Measurements from ENCODE around the gene HSBP1. TPM values are rescaled to one million over a fixed set of nuclear protein-coding genes. Genes with fewer than 3 reads are reported as not detected.

Gene HSBP1
- total RNA-seq, 1 donor from 2014 or later, result 182 TPM

DNA sequence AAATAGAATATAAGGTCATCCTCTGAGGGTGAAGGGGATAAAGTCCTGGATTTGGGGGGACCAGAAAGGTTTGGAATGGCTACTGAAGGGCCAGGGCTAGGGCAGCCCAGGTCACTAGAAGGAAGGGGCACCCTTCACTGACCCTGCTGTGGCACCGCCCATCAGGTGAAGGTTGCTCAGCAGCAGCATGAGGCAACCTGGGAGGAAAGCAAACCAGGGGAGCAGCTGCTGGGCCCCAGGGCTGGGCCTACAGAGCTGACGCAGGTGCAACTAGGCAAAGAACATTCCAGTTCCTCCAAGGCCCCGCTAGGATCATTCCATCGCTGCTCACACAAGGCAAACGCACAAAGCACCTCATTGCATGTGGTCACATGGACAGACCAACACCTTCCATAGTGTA, 3.4 kb upstream of the HSBP1 start:
- peak; percentile 55 for ATAC-seq

GRCh38 chr16:83806036-83806435, 1.7 kb upstream of the HSBP1 start:
- ATAC-seq, result no peak

DNA sequence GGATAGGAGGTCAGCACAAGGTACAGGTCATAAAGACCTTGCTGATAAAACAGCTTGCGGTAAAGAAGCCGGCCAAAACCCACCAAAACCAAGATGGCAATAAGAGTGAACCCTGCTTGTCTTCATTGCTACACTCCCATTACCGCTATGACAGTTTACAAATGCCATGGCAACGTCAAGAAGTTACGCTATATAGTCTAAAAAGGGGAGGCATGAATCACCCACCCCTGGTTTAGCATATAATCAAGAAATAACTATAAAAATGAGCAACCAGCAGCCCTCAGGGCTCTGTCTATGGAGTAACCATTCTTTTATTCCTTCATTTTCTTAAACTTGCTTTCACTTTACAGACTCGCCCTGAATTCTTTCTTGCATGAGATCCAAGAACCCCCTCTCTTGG, 1.0 kb upstream of the HSBP1 start:
- no peak for ATAC-seq

- ATAC-seq, result no peak
Observed at GRCh38 chr16:83807327-83807709, 460 bp upstream of the HSBP1 start.

- ATAC-seq, result no peak
Observed at GRCh38 chr16:83808573-83809014, 816 bp downstream of the HSBP1 start.

DNA sequence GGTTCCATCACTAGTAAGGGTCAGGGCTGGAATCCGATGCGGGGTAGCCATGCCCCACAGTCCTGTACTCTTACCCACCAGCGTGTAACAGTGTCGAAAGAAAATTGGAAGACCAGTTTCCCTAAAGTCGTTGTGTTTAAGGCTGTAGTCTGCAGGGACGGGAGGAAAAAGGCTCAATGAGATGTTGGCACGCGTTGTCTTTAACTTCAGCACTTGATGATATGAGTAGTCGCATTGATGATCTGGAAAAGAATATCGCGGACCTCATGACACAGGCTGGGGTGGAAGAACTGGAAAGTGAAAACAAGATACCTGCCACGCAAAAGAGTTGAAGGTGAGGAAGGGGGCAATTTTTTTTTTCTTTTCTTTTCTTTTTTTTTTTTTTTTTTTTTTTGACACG, 1.3 kb downstream of the HSBP1 start:
- ATAC-seq, result no peak

GRCh38 chr16:83810901-83811300, 3.1 kb downstream of the HSBP1 start:
- ATAC-seq, result no peak

DNA sequence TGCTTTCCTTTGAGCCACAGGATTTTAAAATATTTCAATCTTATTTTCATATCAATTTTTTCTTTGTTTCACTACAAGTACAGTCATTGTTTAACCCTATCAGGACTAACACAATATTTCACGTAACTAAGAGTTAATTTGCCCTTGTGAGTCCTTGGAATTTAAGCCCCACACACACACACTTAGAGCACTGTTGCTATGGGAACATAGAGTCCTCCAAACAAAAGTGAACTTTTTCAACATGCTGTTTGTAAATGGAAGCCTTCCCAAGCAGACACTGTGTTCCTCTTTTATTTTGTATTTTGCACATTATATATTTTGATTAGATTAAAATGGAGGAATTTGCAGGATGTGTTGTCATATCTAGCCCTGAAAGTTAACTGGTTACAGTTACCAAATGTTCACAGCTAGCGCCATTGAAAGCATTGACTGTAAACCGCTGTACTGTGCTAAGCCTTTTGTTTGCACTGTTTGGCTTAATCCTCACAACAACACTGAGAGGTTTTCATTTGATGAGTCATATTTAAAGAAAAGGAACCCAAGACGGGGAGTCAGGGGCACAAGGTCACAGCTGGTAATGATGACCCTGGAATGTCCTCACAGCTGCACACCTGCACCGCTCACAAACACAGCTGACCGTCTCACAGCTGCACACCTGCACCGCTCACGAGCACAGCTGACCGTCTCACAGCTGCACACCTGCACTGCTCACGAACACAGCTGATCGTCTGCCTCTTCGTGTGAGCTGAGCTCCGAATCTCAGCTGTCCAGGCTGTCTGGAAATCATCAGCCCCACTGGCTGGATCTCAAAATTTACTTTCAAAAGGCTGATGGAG, 6.3 kb downstream of the HSBP1 start:
- ATAC-seq, result peak; percentile 80

DNA sequence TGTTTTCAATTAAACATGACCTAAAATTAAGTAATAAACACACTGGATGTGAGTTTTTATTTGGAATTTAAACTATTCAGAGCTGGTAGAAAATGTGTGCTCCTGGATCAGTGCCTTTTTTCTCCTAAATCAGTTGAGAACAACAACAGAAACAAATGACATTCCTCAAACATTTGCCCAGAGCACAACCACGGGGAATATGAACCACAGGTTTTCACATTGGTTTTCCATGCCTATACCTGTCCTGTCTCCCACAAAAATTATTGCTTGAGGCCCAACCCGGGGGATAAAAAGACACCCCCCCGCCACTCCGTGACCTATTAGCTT, 6.8 kb downstream of the HSBP1 start:
- no peak for ATAC-seq

GRCh38 chr16:83817022-83817421, 9.2 kb downstream of the HSBP1 start:
- ATAC-seq, result peak; percentile 12

- ATAC-seq, result no peak
Observed at GRCh38 chr16:83818276-83818675, 10.5 kb downstream of the HSBP1 start.

DNA sequence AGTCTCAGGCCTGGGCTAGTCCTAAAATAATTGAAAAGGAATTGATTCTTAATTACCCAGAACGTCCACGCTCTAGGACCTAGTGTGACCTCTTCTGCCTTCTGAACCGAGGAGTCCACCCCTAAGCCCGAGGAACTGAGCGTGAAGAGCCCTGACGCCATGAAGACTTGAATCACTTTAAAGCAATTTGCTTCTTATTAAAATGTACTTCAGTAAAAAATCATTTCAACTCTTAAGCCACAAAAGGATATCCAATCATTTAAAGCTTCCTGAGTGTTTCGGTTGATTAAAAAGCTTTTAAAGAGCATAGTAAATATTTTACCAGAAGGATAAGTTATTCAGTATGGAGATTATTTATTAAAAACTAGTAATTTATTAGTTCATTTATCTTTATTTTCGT, 11.6 kb downstream of the HSBP1 start:
- ATAC-seq, result no peak

DNA sequence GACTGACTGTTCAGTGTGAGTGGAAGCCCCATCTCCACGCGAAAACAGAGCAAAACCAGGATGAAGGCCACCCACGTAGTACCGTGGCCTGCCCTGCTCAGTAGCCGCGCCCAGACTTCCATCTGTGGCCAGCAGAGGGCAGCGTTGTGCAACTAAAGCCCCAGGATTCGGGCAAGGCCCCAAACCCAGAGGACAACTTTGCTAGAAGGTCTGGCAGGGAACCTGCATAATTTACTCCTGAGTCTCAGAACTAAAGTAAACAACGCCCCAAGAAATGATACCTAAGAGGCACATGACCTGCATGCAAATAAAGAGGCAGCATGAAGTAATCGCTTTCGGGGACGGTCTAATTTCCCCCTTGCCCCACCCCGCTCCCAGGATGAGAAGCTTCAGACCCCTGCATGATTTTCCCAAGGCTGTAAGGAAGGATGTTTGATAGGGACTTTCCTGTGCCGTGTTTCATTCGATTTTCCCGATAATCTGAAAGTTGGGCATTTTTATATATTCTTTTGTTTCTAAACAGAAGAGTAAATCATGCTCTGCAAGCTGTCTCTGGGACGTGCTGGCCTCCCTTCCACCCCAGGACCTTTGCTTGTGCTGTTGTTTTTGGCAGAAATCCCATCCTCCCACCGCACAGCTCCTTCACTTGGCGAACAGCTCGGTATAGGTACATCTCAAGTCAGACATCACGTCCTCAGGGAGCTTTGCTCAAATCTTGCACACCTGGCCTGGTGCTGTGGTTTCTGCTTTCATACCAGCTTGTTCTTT, 18.6 kb downstream of the HSBP1 start:
- ATAC-seq, result peak; percentile 96

DNA sequence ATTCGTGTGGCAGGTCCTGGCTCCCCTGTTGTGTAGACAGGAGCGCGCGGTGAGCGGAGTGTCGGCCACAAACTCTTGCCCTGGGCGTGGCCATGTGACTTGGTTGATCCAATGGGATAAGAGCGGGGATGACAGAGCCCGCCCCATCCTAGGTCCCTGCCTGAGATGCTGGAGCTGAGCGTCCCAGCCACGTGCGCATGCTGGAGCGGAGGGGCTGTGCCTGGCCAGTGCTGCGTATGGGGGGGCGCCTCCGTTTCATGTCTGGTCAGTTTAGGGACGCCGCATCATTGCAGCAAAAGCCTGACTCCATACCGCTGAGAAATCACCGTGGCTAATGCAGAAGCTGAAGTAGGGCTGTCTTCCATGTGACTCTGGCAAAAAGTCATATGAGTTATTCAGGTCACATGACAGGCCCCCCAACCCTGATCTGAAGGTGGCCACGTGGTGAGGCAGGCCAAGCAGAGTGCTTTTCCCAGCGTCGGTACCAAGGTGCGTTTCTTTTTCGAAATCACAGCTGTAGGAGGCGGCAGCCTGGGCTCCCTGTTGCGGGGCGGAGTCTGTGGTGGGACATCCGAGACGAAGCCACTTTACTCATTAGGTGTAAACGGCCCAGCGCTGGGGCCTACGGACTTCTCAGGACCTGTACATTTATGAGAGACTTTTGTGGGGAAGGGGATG, 22.5 kb downstream of the HSBP1 start:
- no peak for ATAC-seq

DNA sequence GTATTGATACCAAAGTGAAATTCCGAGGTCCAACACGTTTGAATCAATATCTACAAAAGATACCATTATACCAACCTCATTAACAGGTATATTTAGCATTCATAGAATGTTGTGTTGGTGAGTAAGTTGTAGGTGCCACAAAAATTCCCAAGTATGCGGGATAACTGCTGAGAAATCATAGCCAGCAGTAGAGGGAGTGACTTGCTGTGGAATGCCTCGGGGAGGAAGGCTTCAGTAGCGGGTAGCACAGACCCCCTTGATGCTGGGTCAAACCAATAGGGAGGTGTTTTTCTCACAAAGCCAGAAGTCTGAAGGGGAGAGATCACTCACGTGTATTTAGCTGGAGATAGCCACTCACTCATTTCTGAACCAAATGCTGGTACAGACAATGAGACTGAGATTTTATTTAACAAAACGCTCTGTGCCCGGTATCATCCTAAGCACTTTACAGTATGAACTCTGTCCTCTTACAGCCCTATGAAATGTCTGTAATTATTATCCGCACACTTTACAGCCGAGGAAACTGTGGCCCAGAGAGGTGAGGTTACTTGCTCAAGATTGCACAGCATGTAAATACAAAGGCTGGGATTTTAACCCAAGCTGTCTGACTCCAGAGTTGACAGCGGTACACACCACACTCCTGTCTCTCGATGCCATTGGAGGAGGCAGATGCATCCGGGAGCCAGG, 23.1 kb downstream of the HSBP1 start:
- no peak for ATAC-seq

- no peak for ATAC-seq
Observed at GRCh38 chr16:83831456-83831987, 23.7 kb downstream of the HSBP1 start.

- ATAC-seq, result no peak
Observed at GRCh38 chr16:83833921-83834320, 26.1 kb downstream of the HSBP1 start.

- no peak for ATAC-seq
Observed at GRCh38 chr16:83835586-83836566, 28.1 kb downstream of the HSBP1 start.

DNA sequence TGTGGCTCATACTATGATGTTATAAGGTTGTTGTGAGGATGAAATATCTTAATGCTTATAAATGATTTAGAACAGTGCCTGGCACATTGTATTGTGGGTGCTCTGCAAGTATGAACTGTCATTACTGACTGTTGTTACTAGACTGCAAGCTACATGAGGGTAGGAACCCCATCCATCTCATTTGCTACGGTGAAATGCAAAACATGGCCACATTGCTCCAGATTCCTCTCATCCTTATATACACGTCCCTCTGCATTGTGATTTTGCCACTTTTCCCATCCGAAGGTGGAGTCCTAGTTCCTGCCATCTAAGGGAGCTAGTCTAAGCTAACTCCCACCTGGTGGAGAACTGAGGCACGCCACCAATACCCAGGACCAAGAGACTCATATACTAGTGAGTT, 29.8 kb downstream of the HSBP1 start:
- no peak for ATAC-seq

DNA sequence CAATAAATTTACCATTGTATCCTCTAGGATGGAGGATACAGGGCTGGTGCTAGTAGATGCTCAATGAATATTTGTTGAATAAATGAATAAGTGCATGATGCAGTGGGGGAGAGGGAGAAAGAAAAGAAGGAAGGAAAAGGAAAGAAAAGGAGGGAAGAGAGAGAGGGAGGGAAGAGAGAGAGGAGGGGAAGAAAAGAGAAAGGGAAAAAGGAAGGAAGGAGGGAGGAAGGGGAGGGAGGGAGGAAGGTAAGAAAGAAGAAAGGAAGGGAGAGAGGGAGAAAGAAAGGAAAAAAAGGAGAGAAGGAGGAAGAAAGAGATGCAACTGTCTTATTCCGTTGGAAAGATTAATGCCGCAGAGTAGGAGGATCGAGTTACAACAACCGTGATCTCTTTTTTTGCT, 30.4 kb downstream of the HSBP1 start:
- no peak for ATAC-seq

DNA sequence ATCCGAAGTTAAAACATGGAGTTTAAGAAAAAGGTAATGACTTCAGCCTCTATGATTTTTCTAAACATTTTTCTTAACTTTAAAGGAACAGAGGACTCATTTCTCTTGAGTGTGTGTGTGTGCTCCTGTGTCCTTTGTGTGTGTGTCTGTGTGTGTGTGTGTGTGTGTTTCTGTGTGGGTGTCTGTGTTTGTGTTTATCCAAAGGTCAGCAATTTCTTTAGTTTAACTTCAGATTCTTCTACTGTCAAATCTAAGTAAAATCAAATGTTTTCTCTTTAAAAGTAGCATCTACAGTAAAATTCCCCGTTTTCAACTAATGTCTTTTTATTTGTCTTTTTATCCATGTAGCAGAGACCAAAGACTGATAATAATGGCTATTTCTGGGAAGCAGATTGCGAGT, 31.8 kb downstream of the HSBP1 start:
- ATAC-seq, result no peak

All from esophagus mucosa (tissue), 1 donor.